HG03066 (cell line): ENCODE results near the gene PDE6A.

Experiments
- ATAC-seq: cut with Tn5 transposase; IDR thresholded peaks from one replicate; pipeline ENCODE4 v1.9.1; 2021; ENCODE audit warnings: low read depth; ENCODE audit not compliant: unreplicated experiment

Gene PDE6A

DNA sequence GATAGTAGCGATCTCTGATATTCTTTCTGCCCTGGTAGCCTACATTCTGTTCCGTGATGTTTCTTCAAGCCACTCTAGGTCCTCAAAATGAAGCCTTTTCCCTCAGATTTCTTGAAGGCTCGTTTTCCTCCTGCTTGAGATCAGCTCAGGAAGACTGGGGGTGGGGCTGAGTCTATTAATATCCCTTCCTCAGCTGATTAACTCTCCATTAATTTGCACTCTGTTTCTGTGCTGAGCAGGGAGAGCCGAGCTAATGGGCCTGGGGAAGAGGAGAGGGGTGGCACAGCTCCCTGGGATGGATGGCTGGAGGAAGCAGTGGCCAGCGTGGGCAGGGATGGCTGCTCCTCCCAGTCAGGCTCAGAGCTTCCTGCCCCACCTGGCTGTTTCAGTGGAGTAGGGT lies 121.2 kb downstream of the PDE6A start:
- no peak for ATAC-seq

DNA sequence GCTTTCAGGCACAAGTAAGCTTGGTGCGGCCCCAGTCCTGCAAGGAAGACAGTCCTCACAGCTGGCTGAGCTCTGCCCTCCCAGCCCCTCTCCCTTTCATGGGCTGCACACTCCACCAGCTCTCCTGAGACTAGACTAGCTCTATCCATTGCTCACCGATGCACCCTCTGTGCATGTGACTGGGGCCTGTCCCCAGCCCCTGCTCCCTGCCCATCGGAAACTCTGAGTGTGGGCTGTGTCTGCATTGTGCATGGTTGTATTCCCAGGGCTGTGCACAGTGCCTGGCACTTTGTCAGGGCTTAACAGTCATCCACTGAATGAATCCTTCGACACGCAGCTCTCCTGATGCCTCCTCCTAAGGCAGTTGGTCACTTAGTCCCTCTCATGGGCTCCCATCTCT lies 122.3 kb downstream of the PDE6A start:
- ATAC-seq, result no peak

DNA sequence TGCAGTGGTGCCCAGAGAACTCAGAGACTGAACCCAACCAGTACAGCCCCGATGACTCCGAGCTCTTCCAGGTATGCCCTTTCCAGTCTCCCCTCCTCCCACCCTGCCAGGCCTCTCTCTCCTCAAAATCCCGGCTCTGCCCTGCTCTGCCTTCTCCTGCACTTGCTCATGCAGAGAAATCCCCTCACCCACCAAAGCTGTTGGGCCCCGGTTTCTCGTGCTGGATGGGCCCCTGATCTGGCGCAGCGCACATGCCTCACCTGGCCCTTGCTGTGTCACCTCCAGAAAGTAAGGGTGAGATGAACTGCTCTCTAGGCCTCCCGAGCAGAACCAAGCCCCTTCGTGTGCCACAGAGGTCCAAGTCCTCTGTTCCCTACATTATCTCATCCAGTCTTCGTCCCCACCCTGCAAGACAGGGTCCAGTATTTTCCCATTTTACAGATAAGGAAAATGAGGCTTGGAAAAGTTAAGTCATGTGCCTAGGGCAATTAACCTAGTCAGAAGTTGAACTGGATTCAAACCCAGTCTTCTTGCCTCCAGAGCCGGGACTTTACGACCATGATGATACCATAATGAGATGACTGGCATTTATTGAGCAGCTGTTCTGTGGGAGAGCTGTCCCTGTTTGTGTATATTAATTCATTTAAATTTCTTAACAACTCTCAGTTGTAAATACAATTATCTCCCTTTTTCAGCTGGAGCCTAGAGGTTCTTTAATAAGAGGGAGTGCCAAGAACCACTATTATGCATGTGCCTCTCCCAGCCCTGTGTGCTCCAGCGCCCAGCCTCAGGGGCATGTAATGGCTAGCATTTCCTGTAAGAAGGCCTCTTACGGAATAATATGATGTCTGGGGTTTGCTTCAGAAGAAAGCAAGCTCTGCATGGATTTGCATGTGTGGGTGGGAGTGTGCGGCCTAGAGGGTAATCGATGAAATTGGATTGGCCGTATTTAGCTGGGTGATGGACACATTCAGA lies 123.8 kb downstream of the PDE6A start:
- ATAC-seq, result no peak

DNA sequence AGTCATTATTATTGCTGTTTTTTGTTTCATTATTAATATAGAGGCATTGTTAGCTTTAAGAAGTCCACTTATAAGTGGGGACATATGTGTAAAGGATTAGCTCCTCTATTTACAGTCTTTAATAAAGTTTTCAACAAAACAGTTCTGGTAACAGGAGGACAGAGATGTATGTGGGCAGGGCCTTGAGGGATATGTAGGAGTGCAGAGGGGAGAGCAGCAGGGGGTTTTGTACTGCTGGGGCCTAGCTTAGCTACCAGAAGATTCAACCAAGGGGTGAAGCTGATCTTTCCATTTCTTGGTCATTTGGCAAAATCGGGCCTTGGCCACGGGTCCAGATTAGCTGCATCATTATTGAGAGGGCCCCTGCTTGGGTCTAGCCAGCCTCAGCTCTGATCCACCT lies 124.6 kb downstream of the PDE6A start:
- no peak for ATAC-seq

DNA sequence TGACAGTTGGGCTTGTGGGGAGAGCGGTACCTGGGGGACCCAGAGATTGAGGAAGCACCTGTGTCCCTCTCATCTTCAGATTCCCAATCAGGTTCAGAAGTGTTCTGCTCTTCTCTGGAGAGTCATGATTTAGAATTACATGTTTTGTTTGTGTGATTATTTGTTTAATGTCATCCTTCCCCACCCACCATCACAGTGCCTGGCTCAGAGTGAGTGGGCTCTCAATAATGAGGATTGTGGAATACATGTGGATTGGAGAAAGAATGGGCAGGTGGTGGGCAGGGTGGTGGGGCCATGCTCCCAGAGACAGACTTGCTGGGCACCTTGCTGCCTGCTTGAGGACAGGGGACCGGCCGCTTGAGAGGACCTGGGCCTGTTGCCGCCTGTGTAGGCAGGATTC lies 126.5 kb downstream of the PDE6A start:
- ATAC-seq, result no peak

DNA sequence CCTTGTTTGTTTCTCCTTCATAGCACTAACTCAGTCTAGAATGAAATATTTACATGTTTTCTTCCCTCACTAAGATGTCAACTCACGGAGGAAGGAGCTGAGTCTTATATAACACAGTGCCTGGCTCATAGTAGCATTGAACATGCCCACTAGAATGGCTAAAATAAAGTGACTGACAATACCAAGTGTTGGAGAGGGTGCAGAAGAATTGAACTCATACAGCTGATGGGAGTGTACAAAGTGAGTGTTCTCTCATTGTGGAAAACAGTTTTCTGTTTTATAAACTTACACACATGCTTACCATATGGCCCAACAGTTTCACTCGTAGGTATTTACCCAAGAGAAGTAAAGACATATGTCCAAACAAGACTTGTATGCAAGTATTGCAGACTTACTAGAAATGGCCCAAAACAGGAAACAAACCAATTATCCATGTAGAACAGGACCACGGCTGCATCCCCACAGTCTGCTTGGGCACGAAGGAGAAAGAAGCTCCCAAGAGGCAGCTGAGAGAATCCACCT lies 127.0 kb downstream of the PDE6A start:
- ATAC-seq, result no peak

DNA sequence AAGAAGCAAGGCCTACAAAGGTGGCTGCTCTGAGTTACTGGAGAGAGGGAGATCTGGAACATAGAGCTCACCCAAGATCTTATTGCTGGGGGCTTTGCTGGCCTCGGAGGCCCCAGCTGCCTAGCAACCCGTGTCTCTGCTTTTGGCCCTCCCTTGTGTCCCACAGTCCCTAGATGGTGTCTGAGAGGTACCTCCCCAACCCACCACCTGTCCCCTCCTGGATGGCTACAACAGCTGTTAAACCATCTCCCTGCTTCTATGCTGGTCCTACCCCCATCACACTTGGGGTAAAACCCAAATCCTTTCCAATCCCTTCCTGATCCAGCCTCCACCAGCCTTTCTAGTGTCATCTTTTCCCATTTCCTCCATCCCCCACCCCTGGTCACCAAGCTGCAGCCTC lies 127.9 kb downstream of the PDE6A start:
- ATAC-seq, result no peak

DNA sequence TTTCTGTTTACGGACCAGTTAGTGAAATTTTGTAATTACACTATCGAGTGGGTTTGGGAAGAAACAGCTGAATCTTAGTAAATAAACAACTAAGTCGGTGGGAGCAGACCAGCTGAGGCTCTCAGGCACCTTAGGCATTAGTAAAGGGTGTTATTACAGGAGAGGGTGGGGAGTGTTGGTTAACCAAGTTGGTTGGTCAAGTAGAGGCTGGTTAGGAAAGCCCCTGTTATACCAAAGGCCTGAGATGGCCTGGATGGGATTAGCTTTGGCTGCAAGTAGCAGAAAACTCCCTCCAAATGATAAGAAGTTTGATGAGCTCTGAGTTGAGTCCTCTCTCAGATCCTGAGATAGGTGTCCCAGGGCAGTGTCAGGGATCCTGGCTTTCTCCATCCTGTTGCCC lies 133.1 kb downstream of the PDE6A start:
- no peak for ATAC-seq

DNA sequence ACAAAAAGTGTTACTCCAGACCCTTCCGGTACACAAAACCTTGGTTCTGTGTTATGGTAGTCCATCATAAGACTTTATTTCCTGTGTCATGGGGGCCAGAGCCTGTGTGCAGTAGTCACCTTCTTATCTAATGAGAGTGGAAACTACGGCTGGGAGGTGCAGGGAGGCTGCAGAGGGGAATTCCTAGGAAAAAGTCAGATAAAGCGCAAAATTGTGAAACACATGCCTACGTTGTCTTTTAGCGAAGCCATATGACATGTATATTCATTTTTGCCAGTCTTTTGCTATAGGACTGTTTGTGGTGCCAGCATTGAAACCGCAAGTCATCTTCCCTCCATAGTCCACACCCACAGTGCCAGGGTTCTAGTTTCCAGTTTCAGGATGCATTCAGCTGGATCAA lies 133.7 kb downstream of the PDE6A start:
- ATAC-seq, result no peak

DNA sequence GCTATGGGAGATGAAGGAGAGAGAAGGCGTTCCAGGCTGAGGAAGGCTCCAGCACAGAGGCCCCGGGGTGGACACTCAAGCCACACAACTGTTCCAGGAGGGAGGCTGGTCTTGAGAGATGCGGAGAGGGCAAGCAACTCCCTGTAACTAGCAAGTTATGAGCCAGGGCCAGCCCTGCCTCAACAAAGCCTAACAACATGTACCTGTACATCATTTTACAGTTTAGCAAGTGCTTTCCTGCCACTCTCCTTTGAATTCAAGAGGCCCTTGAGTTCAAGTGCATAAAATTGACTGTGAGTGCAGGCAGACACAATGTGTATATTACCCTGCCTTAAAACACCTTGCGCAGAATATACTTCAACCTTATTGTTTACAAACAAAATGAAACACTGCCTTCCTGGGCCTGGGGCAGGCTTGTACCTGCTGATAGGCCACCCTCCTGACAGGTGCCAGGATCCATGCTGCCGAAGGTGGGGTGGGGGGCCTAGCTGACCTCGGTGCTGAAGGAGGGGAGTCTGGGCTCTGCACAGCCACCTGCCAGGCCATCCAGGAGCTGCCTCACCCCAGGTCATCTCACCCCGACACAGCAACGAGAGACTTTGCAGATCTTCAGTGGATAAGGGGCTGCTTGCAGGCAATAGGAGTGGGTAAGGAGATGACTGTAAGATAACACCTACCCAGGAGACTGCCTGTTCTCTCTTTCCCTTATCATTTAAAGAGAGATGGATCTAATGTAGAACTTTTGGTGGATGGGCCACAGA lies 134.5 kb downstream of the PDE6A start:
- ATAC-seq, result no peak

DNA sequence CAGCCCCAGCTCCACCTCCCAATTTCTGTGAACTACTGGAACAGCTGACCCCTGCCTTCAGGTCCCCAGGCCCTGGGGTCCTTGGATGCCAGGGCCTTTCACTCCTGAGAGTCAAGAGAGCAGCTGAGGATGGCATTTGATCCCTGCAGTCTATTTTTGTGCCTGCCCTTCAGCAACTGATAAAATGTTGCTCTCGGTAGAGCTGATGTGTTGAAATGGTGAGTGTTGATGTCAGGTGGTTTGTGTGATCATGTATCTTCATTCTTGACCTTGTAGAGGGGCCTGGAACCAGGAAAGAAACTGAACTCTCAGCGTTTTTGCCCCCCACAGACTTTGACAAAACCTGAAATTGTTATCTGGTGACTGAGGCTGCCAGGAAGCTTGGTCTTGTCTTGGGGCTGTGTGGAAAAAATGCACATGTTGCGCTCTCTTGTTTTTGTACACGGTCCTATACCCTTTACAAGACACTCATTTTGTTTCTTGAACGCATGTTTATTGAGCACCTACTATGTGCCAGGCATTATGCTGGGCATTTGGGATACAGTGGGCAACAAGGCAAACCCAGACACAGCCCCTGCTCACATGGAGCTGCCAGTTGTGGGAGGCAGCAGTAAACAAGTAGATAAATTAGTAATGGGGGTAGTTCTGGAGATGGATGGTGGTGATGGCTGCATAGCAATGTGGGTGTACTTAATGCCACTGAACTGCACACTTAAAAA lies 136.2 kb downstream of the PDE6A start:
- no peak for ATAC-seq
